ENCODE data around the gene LANCL2. TPM values are rescaled to one million over a fixed set of nuclear protein-coding genes. Genes with fewer than 3 reads are reported as not detected.
"Not testable (repeated sequence)": the region's sequence is repeated elsewhere in the genome, so short reads cannot be mapped to it uniquely, and the experiment has no call there.

Gene LANCL2
- total RNA-seq, 1 donor from 2014 or later = 11.0 TPM

- DNase-seq = not testable (repeated sequence)
Measured at GRCh38 chr7:55471594-55471993, 106.5 kb downstream of the LANCL2 start.

DNA sequence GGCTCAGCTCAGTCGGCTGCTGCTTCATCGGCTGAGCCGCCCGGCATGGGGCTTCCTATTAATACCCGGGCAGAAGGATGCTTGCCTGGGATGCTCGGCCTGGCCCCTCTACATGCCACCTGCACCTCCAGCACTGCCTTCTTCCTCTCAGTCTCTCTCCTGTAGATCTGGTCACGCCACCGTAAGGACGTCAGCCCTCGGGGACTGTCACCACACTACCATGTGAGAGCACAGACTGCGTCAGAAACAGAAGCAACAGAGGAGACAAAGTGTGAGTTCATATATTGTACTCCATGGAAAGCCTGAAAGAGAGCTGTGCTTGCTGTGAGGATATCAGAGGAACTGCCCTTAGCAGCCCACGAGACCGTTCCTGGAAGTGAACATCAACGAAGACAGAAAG is 107.3 kb downstream of the LANCL2 start:
- not testable (repeated sequence) for DNase-seq

- DNase-seq = no peak
Measured at GRCh38 chr7:55472928-55473725, 108.0 kb downstream of the LANCL2 start.

- DNase-seq = no peak
Measured at GRCh38 chr7:55473932-55474331, 108.8 kb downstream of the LANCL2 start.

- no peak for DNase-seq
Measured at GRCh38 chr7:55474944-55475854, 110.1 kb downstream of the LANCL2 start.

DNA sequence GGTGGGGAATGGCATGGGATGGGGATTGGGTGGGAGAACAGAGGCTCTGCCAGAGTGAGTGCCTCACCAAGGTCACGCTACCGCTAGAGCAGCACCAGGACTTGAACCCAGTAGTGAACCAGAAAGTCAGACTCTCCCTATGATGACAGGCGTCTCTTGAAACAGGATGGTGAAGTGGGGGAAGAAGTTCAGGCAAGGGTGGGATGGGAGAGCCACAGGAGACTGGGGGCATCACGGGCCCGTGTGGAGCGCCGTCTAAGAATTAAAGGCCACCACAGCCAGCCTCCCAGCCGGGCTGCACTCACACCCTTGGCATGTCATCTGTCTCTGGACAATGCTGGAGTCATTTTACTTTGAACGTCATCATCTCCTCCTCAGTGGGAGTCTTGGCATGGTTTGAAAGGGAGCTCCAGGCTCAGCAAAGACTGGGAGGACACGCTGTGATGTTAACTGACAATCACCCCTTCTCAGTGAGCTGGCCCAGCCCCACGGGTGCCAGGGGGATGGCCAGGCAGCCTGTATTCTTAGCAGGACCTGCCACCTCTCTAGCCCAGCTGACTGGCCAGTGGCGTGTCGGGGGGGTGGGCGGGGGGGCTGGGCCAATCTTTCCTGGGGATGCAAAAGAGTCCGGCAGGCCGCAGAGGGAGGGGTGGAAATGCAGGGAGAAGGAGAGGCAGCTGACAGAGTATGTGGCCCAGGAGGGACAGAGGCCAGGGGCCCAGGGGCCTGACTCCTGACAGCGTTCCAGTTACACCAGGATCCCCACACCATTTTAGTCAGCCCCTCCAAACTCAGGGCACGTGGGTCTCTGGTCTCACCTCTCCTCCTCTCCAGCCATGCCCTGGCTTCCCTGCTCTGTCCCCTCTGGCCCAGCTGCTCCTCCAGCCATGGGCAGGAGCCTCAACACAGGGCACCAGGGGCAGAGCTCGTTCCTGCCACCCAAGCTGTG is 111.0 kb downstream of the LANCL2 start:
- no peak for DNase-seq

GRCh38 chr7:55476852-55477780 is 112.0 kb downstream of the LANCL2 start:
- no peak for DNase-seq

DNA sequence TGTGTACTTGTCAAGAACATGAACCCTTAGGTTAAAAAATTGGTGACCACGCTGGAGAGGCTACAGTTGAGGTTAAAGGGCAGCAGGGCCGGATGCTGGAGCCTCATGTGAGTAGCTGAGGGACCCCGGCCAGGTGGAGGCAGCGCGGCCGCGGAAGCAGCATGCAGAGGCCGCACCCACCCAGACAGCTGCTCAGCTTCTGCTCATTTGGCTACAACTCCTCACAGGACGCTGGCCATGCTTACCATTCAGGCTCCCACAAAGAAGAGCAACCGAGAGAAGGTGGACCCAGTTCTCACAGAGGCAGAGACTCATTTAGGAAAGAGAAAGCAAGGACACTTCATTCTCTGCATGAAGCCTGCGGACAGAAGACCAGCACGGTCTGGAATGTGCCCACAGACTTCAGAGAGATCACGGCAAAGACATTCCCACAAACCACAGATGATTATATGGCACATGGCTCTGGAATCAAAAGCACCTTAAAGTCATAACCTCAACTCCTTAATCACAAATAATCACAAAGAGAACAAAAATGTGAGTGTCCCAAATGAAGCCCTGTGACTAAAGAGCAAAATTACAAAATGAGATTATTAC is 112.7 kb downstream of the LANCL2 start:
- DNase-seq = no peak

DNA sequence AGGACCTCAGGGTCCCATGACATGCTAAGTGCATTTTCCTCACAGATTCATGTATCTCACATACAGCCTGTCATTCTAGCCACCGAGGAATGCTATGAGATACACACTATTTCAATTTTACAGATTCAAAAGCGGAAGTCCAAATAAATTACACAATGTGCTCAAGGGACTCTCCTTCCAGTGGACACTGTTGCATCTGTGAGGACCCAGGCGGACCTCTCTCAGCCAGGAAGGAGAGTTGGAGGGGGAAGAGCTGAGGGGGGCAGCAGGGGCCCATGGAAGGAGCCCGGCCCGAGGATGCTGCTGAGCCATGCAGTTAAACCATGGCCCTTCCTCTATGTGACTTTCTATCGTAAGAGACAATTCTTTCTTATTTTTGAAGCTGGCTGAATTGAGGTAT is 113.6 kb downstream of the LANCL2 start:
- DNase-seq = no peak

DNA sequence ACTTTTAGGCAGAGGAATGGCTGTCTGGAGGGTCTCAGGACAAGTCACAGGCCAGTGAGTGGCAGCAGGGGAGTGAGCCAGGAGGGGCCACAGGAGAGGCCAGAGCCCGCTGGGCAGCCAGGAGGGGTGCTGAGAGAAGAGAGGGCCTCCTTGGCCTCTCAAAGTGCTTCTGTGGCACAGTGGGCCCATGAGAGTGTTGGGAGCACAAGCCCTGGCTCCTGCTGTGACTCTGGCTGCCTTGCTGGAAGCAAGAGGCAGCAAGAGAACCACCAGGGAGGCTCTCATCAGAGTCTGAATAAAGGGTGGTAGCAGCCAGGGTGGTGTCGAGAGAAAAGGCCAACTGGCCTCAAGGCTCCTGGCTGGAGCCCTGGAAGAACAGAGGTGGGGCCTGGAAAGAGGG is 116.0 kb downstream of the LANCL2 start:
- DNase-seq = no peak

- DNase-seq = no peak
Measured at GRCh38 chr7:55483046-55483445, 117.9 kb downstream of the LANCL2 start.

Other genes starting within 250 kb of the LANCL2 start
- 18.6 TPM for gene VOPP1, start 207.2 kb downstream of the LANCL2 start, total RNA-seq

Measured in skin of body (tissue), 2 donors.